SK-N-SH (cell line): ENCODE measurements around the gene P2RY8. TPM values are rescaled to one million over a fixed set of nuclear protein-coding genes. Genes with fewer than 3 reads are reported as not detected.

Experiments
- CTCF ChIA-PET: fragments of 300-600, 350-600 bp; formaldehyde crosslinking; extraction: SDS; loops from one replicate; lab custom pipeline; 2021; lab: Yijun Ruan, JAX
- POLR2A ChIA-PET: fragments of 350-600 bp; sonication (Branson Sonifier 250); formaldehyde crosslinking; extraction: SDS; loops from one replicate; lab custom pipeline; 2020; ENCODE audit warnings: antibody characterized with exemption, inconsistent platforms; lab: Yijun Ruan, JAX
- DNase-seq: peaks from one replicate; pipeline ENCODE4 v3.0.0; 2012
- H2AFZ ChIP-seq: fragments of 200-600 bp; sonication (generic); 2 replicates; pipeline ENCODE4 v1.8.1; 2016; ENCODE audit warnings: antibody characterized with exemption, mild to moderate bottlenecking, low read depth
- H3F3A ChIP-seq: fragments of 200-600 bp; sonication (generic); replicated peaks from 2 replicates; pipeline ENCODE3; 2016; ENCODE audit warnings: antibody characterized with exemption, mild to moderate bottlenecking; ENCODE audit not compliant: insufficient read depth
- H3K27ac ChIP-seq, 2 experiments: fragments of 200-500 bp in 1 of 2; fragments of 200-600 bp in 1 of 2; sonication (Bioruptor generic) in 1 of 2; sonication (generic), shearing (Covaris generic) in 1 of 2; 2 replicates each; pipeline versions ENCODE4 v1.5.1 to v1.6.1; 2014 to 2016; ENCODE audit warnings: low read depth in 2 of 2, inconsistent platforms in 1 of 2, low read length in 1 of 2, mild to moderate bottlenecking in 1 of 2, mixed read lengths in 1 of 2
- H3K27me3 ChIP-seq: fragments of 200-600 bp; sonication (generic), shearing (Covaris generic); 2 replicates; pipeline ENCODE4 v1.6.1; 2016; ENCODE audit warnings: mixed run types; ENCODE audit not compliant: insufficient read depth
- H3K36me3 ChIP-seq, 2 experiments: fragments of 200-500 bp in 1 of 2; fragments of 200-600 bp in 1 of 2; sonication (Bioruptor generic) in 1 of 2; sonication (generic) in 1 of 2; replicated peaks in 1 of 2; 2 replicates each; pipeline versions ENCODE3 to v1.5.1; 2014 to 2016; ENCODE audit warnings: low read length in 1 of 2, mild to moderate bottlenecking in 1 of 2; ENCODE audit not compliant: insufficient read depth in 2 of 2, control insufficient read depth in 1 of 2
- H3K4me1 ChIP-seq, 2 experiments: fragments of 200-500 bp in 1 of 2; fragments of 200-600 bp in 1 of 2; sonication (Bioruptor generic) in 1 of 2; sonication (generic), shearing (Covaris generic) in 1 of 2; 2 replicates each; pipeline versions ENCODE4 v1.5.1 to v1.6.1; 2014 to 2016; ENCODE audit warnings: low read depth in 1 of 2, low read length in 1 of 2, mixed run types in 1 of 2; ENCODE audit not compliant: insufficient read depth in 2 of 2, control insufficient read depth in 1 of 2
- H3K4me2 ChIP-seq: fragments of 200-600 bp; sonication (generic), shearing (Covaris generic); 2 replicates; pipeline ENCODE4 v1.6.1; 2017; ENCODE audit warnings: mixed run types
- H3K4me3 ChIP-seq, 2 experiments: fragments of 200-500 bp in 1 of 2; fragments of 200-600 bp in 1 of 2; sonication (Bioruptor generic) in 1 of 2; sonication (generic), shearing (Covaris generic) in 1 of 2; 2 replicates each; pipeline versions ENCODE4 v1.5.1 to v1.8.1; 2014 to 2016; ENCODE audit warnings: low read depth in 2 of 2, inconsistent platforms in 1 of 2, low read length in 1 of 2, mild to moderate bottlenecking in 1 of 2, mixed read lengths in 1 of 2, moderate library complexity in 1 of 2
- H3K79me2 ChIP-seq: fragments of 200-600 bp; sonication (generic); 2 replicates; pipeline ENCODE4 v1.8.1; 2017; ENCODE audit warnings: mild to moderate bottlenecking; ENCODE audit not compliant: insufficient read depth
- H3K9ac ChIP-seq: fragments of 200-600 bp; sonication (generic); 2 replicates; pipeline ENCODE4 v1.6.1; 2017; ENCODE audit warnings: mixed run types
- H3K9me2 ChIP-seq: fragments of 200-600 bp; sonication (generic); 2 replicates; pipeline ENCODE4 v1.6.1; 2017; ENCODE audit warnings: mixed run types
- H3K9me3 ChIP-seq: fragments of 200-600 bp; sonication (generic); 2 replicates; pipeline ENCODE4 v1.6.1; 2017; ENCODE audit warnings: mixed run types, mild to moderate bottlenecking, moderate library complexity
- H4K20me1 ChIP-seq: fragments of 200-600 bp; sonication (generic); 2 replicates; pipeline ENCODE4 v1.6.1; 2017; ENCODE audit warnings: mild to moderate bottlenecking, mixed run types; ENCODE audit not compliant: insufficient read depth
- CHD2 ChIP-seq: fragments of 150-350 bp; IDR thresholded peaks from 2 replicates; pipeline ENCODE4 v1.6.1; 2018; ENCODE audit warnings: low read length; ENCODE audit not compliant: partially characterized antibody
- CTCF ChIP-seq: fragments of 200-600 bp; sonication (generic); IDR thresholded peaks from 2 replicates; pipeline ENCODE4 v1.6.1; 2017; ENCODE audit warnings: antibody characterized with exemption, mild to moderate bottlenecking, moderate library complexity
- ELF1 ChIP-seq: IDR thresholded peaks from 2 replicates; pipeline ENCODE4 v1.4.0; 2012
- EP300 ChIP-seq, 2 experiments: IDR thresholded peaks; 2 replicates each; pipeline versions ENCODE4 v1.4.0 to v1.6.1; 2012; ENCODE audit warnings: borderline replicate concordance in 1 of 2, low read depth in 1 of 2, low read length in 1 of 2
- EZH2phosphoT487 ChIP-seq: fragments of 200-600 bp; sonication (generic); IDR thresholded peaks from 2 replicates; pipeline ENCODE4 v1.6.1; 2017; ENCODE audit warnings: low read depth, mixed run types, mild to moderate bottlenecking, antibody characterized with exemption, moderate library complexity, borderline replicate concordance
- FOSL2 ChIP-seq: IDR thresholded peaks from 2 replicates; pipeline ENCODE4 v1.4.0; 2012; ENCODE audit warnings: low read depth, mild to moderate bottlenecking, moderate library complexity, borderline replicate concordance
- FOXJ3 ChIP-seq: sonication (generic); formaldehyde crosslinking; IDR thresholded peaks from 2 replicates; pipeline ENCODE4 v1.5.1; 2020; ENCODE audit warnings: mild to moderate bottlenecking, missing genetic modification reagents
- FOXM1 ChIP-seq: IDR thresholded peaks from 2 replicates; pipeline ENCODE4 v1.4.0; 2012; ENCODE audit warnings: low read depth, mild to moderate bottlenecking
- GABPA ChIP-seq: IDR thresholded peaks from 2 replicates; pipeline ENCODE4 v1.4.0; 2012; ENCODE audit warnings: low read depth, mild to moderate bottlenecking
- JUND ChIP-seq: IDR thresholded peaks from 2 replicates; pipeline ENCODE4 v1.4.0; 2012
- MAX ChIP-seq: IDR thresholded peaks from 2 replicates; pipeline ENCODE4 v1.4.0; 2012; ENCODE audit warnings: low read depth
- MEF2A ChIP-seq: IDR thresholded peaks from 2 replicates; pipeline ENCODE4 v1.4.0; 2012; ENCODE audit warnings: low read depth, borderline replicate concordance
- MXI1 ChIP-seq: IDR thresholded peaks from 2 replicates; pipeline ENCODE4 v1.6.1; 2012; ENCODE audit warnings: mild to moderate bottlenecking, low read depth, low read length, improper control_type of control experiment
- NFIC ChIP-seq: IDR thresholded peaks from 2 replicates; pipeline ENCODE4 v1.4.0; 2012; ENCODE audit warnings: borderline replicate concordance
- NRF1 ChIP-seq: IDR thresholded peaks from 2 replicates; pipeline ENCODE4 v1.6.1; 2012; ENCODE audit warnings: low read depth, mild to moderate bottlenecking, low read length
- PBX3 ChIP-seq: IDR thresholded peaks from 2 replicates; pipeline ENCODE4; 2012
- RCOR1 ChIP-seq: fragments of 150-350 bp; IDR thresholded peaks from 2 replicates; pipeline ENCODE4 v1.6.1; 2017; ENCODE audit warnings: antibody characterized with exemption, low read length
- SIN3A ChIP-seq: IDR thresholded peaks from 2 replicates; pipeline ENCODE4 v1.6.1; 2012; ENCODE audit warnings: low read depth, mild to moderate bottlenecking, low read length, moderate library complexity, borderline replicate concordance
- TCF12 ChIP-seq: IDR thresholded peaks from 2 replicates; pipeline ENCODE4 v1.4.0; 2012
- USF1 ChIP-seq: IDR thresholded peaks from 2 replicates; pipeline ENCODE4 v1.4.0; 2012; ENCODE audit warnings: low read depth, borderline replicate concordance
- YY1 ChIP-seq: IDR thresholded peaks from 2 replicates; pipeline ENCODE4 v1.4.0; 2012; ENCODE audit warnings: low read depth, mild to moderate bottlenecking
- ZBTB33 ChIP-seq: IDR thresholded peaks from 2 replicates; pipeline ENCODE4 v1.4.0; 2012; ENCODE audit warnings: low read depth, borderline replicate concordance
- WGBS: methylation state at CpG from one replicate; pipeline ENCODE4 v1.1.6; 2017; ENCODE audit warnings: low lambda C conversion rate; 5-methylcytosine and 5-hydroxymethylcytosine counted together
- polyA plus RNA-seq, 3 experiments: library from polyadenylated mRNA; depleted of rRNA; stranded (reverse); fragments of >200 nt; gene quantifications; 2 replicates each; pipeline ENCODE4 v1.2.3, GENCODE V29; 2012

The P2RY8 gene
- polyA plus RNA-seq, 1 of the 3 experiments (the other 2 are of a cell fraction): 0.08 TPM

GRCh38 chrX:1463581-1463980 is 73.4 kb downstream of the P2RY8 start:
- TF ChIP-seq RCOR1 (no peak), YY1 (no peak)
- no peaks in the 10 kb centered on the region for H3K9me2 ChIP-seq
- H3F3A ChIP-seq: peaks cover 15% of the 10 kb centered on the region
- ChIA-PET CTCF (no interaction called here), POLR2A (no interaction called here)
- H3K9me3 ChIP-seq: no peaks in the 10 kb centered on the region
- WGBS: 24% methylated on average over 5 of the region's 5 CpGs
- no peak overlapping the region for H3K27ac ChIP-seq
- no peak overlapping the region for H2AFZ ChIP-seq
- no peak overlapping the region for H3K4me3 ChIP-seq
- no peak overlapping the region for H3K9ac ChIP-seq
- peaks cover 32% of the 10 kb centered on the region; the same call in 1 of the 2 replicates for H3K27me3 ChIP-seq
- no peaks in the 10 kb centered on the region for H4K20me1 ChIP-seq
- no peak overlapping the region for H3K4me2 ChIP-seq
- no peaks in the 10 kb centered on the region for H3K36me3 ChIP-seq
- H3K4me1 ChIP-seq: peaks cover 0 to 10% of the 10 kb centered on the region in 2 experiments; a peak in 1 of 4 replicates
- no peak for DNase-seq
- no peaks in the 10 kb centered on the region for H3K79me2 ChIP-seq

GRCh38 chrX:1462596-1463251 is 74.3 kb downstream of the P2RY8 start:
- Histone ChIP-seq H3K4me2 (peak overlapping the region; percentile 37; the same call in 1 of the 2 replicates), H3K4me1 (peaks cover 0 to 5% of the 10 kb centered on the region in 2 experiments; a peak in 1 of 4 replicates), H3K27ac (no peak overlapping the region), H3K79me2 (no peaks in the 10 kb centered on the region), H3K9me3 (no peaks in the 10 kb centered on the region), H2AFZ (0 out of 2 replicates have a peak overlapping the region, but pooled peaks have one; percentile 16), H3K9me2 (no peaks in the 10 kb centered on the region), H3K27me3 (peaks cover 26% of the 10 kb centered on the region; the same call in 1 of the 2 replicates), H3K4me3 (no peak overlapping the region), H3K36me3 (no peaks in the 10 kb centered on the region), H3K9ac (no peak overlapping the region), H4K20me1 (no peaks in the 10 kb centered on the region), H3F3A (peaks cover 15% of the 10 kb centered on the region)
- DNase-seq: no peak
- whole genome bisulfite sequencing: 33% methylated on average over 19 of the region's 19 CpGs
- ChIA-PET CTCF (no interaction called here), POLR2A (no interaction called here)
- TF ChIP-seq FOXM1 (no peak), NRF1 (no peak), NFIC (peak; percentile 52), GABPA (no peak), CHD2 (no peak), JUND (peak; percentile 48), FOXJ3 (CRISPR knock-in tag) (no peak), TCF12 (peak; percentile 31; the same call in 1 of the 2 replicates), ZBTB33 (no peak), PBX3 (0 out of 2 replicates have a peak, but pooled peaks have one; percentile 19), EZH2phosphoT487 (no peak), MAX (no peak), MXI1 (no peak), FOSL2 (peak; percentile 59; the same call in 1 of the 2 replicates), USF1 (no peak), ELF1 (no peak), CTCF (no peak), MEF2A (no peak), EP300 (IDR thresholded peaks at IDR 0.05; ENCODE audit: borderline replicate concordance in 1 of 2, low read depth in 1 of 2, low read length in 1 of 2) (no peak), SIN3A (no peak)
